H9 (cell line): Measurements from ENCODE around the gene TULP3. TPM values are rescaled to one million over a fixed set of nuclear protein-coding genes. Genes with fewer than 3 reads are reported as not detected.

Experiments
- DNase-seq: peaks from one replicate; pipeline ENCODE4 v3.0.0-alpha.2; 2017
- H2AFZ ChIP-seq: one replicate; pipeline ENCODE4 v1.6.1; 2013; ENCODE audit warnings: mild to moderate bottlenecking, low read length, control low read depth, moderate library complexity
- H2AK5ac ChIP-seq: 2 replicates; pipeline ENCODE4 v1.6.1; 2013; ENCODE audit warnings: low read length, control low read depth, mixed read lengths; ENCODE audit not compliant: insufficient read length
- H2BK120ac ChIP-seq: one replicate; pipeline ENCODE4 v1.6.1; 2013; ENCODE audit warnings: low read depth, mild to moderate bottlenecking, low read length, control low read depth, inconsistent platforms; ENCODE audit not compliant: poor library complexity, severe bottlenecking
- H2BK12ac ChIP-seq: 2 replicates; pipeline ENCODE4 v1.6.1; 2013; ENCODE audit warnings: low read length, control low read depth, mixed read lengths, low read depth; ENCODE audit not compliant: insufficient read length
- H2BK15ac ChIP-seq: 2 replicates; pipeline ENCODE4 v1.6.1; 2013; ENCODE audit warnings: low read depth, low read length, control low read depth
- H2BK20ac ChIP-seq: one replicate; pipeline ENCODE4 v1.6.1; 2013; ENCODE audit warnings: low read depth, mild to moderate bottlenecking, low read length, control low read depth, inconsistent platforms; ENCODE audit not compliant: poor library complexity, severe bottlenecking
- H2BK5ac ChIP-seq: 2 replicates; pipeline ENCODE4 v1.6.1; 2013; ENCODE audit warnings: low read length, control low read depth, mixed read lengths; ENCODE audit not compliant: insufficient read length
- H3K14ac ChIP-seq: 2 replicates; pipeline ENCODE4 v1.6.1; 2013; ENCODE audit warnings: low read length, control low read depth; ENCODE audit not compliant: insufficient read depth
- H3K18ac ChIP-seq: 2 replicates; pipeline ENCODE4 v1.6.1; 2013; ENCODE audit warnings: low read depth, mild to moderate bottlenecking, mixed read lengths, low read length, control low read depth; ENCODE audit not compliant: insufficient read length
- H3K23ac ChIP-seq: 2 replicates; pipeline ENCODE4 v1.6.1; 2013; ENCODE audit warnings: low read length, control low read depth, mixed read lengths, low read depth; ENCODE audit not compliant: insufficient read length
- H3K23me2 ChIP-seq: 2 replicates; pipeline ENCODE4 v1.6.1; 2013; ENCODE audit warnings: low read depth, mild to moderate bottlenecking, mixed read lengths, low read length, control low read depth; ENCODE audit not compliant: insufficient read length, poor library complexity, severe bottlenecking
- H3K27ac ChIP-seq: 2 replicates; pipeline ENCODE4 v1.5.1; 2013; ENCODE audit warnings: low read length, control low read depth, mixed read lengths, low read depth; ENCODE audit not compliant: insufficient read length
- H3K27me3 ChIP-seq: 2 replicates; pipeline ENCODE4 v1.6.1; 2013; ENCODE audit warnings: low read length, control low read depth, inconsistent platforms; ENCODE audit not compliant: insufficient read depth
- H3K4ac ChIP-seq: 2 replicates; pipeline ENCODE4 v1.6.1; 2013; ENCODE audit warnings: low read depth, mild to moderate bottlenecking, control low read depth, inconsistent platforms, low read length, moderate library complexity
- H3K4me1 ChIP-seq: 2 replicates; pipeline ENCODE4 v1.6.1; 2013; ENCODE audit warnings: low read length, control low read depth, inconsistent platforms; ENCODE audit not compliant: insufficient read depth
- H3K4me2 ChIP-seq: 2 replicates; pipeline ENCODE4 v1.6.1; 2013; ENCODE audit warnings: low read length, control low read depth, mixed read lengths; ENCODE audit not compliant: insufficient read length, insufficient read depth
- H3K56ac ChIP-seq: 2 replicates; pipeline ENCODE4 v1.6.1; 2013; ENCODE audit warnings: low read depth, mild to moderate bottlenecking, mixed read lengths, low read length, control low read depth; ENCODE audit not compliant: insufficient read length
- H3K79me1 ChIP-seq: 2 replicates; pipeline ENCODE4 v1.6.1; 2013; ENCODE audit warnings: low read depth, mild to moderate bottlenecking, moderate library complexity, low read length, control low read depth, inconsistent platforms; ENCODE audit not compliant: insufficient read depth, poor library complexity, severe bottlenecking
- H3K79me2 ChIP-seq: 2 replicates; pipeline ENCODE4 v1.6.1; 2013; ENCODE audit warnings: low read length, control low read depth, inconsistent platforms; ENCODE audit not compliant: insufficient read depth
- H3K9ac ChIP-seq: 2 replicates; pipeline ENCODE4 v1.6.1; 2013; ENCODE audit warnings: low read length, control low read depth, mixed read lengths; ENCODE audit not compliant: insufficient read length; ENCODE audit errors: extremely low read depth
- H3K9me3 ChIP-seq: one replicate; pipeline ENCODE4 v1.6.1; 2013; ENCODE audit warnings: low read depth, low read length, inconsistent platforms; ENCODE audit not compliant: control insufficient read depth
- H3T11ph ChIP-seq: one replicate; pipeline ENCODE4 v1.6.1; 2013; ENCODE audit warnings: mild to moderate bottlenecking, low read length, control low read depth, inconsistent platforms
- H4K20me1 ChIP-seq: one replicate; pipeline ENCODE4 v1.6.1; 2013; ENCODE audit not compliant: control insufficient read depth, insufficient read length, insufficient read depth
- H4K5ac ChIP-seq: 2 replicates; pipeline ENCODE4 v1.6.1; 2013; ENCODE audit warnings: low read depth, mild to moderate bottlenecking, mixed read lengths, low read length, control low read depth; ENCODE audit not compliant: insufficient read length
- H4K8ac ChIP-seq: replicated peaks from 2 replicates; pipeline ENCODE4 v1.6.1; 2013; ENCODE audit warnings: low read length, control low read depth, mixed read lengths, low read depth; ENCODE audit not compliant: insufficient read length
- H4K91ac ChIP-seq: 2 replicates; pipeline ENCODE4 v1.6.1; 2013; ENCODE audit warnings: low read depth, mild to moderate bottlenecking, moderate library complexity, mixed read lengths, low read length, control low read depth; ENCODE audit not compliant: insufficient read length
- H3K27ac Mint-ChIP-seq, 3 experiments: 2 replicates in 2 of 3; 3 replicates in 1 of 3; pipeline ENCODE4 v1.8.0; 2020 to 2021; ENCODE audit warnings: mixed read lengths in 3 of 3, mild to moderate bottlenecking in 1 of 3, moderate library complexity in 1 of 3
- H3K27me3 Mint-ChIP-seq: 2 replicates; pipeline ENCODE4 v1.8.0; 2021; ENCODE audit warnings: low read depth, mild to moderate bottlenecking, moderate library complexity, mixed read lengths
- H3K36me3 Mint-ChIP-seq, 3 experiments: 2 replicates in 2 of 3; 3 replicates in 1 of 3; pipeline ENCODE4 v1.8.0; 2020 to 2021; ENCODE audit warnings: low read depth in 3 of 3, mixed read lengths in 3 of 3; ENCODE audit not compliant: insufficient read depth in 1 of 3
- H3K4me1 Mint-ChIP-seq, 2 experiments: 2 replicates each; pipeline ENCODE4 v1.8.0; 2020; ENCODE audit warnings: mixed read lengths in 2 of 2
- H3K4me3 Mint-ChIP-seq, 2 experiments: 2 replicates in 1 of 2; 3 replicates in 1 of 2; pipeline ENCODE4 v1.8.0; 2020 to 2021; ENCODE audit warnings: mild to moderate bottlenecking in 2 of 2, mixed read lengths in 2 of 2, moderate library complexity in 1 of 2
- H3K9me3 Mint-ChIP-seq, 2 experiments: 2 replicates in 1 of 2; 3 replicates in 1 of 2; pipeline ENCODE4 v1.8.0; 2020; ENCODE audit warnings: mild to moderate bottlenecking in 2 of 2, mixed read lengths in 2 of 2, moderate library complexity in 1 of 2
- CTCF ChIP-seq: fragments of 200-600 bp; sonication (generic); conservative IDR thresholded peaks from 3 replicates; pipeline ENCODE4 v1.8.0; 2021; ENCODE audit warnings: antibody characterized with exemption, mild to moderate bottlenecking
- WGBS: extraction: QIAGEN DNeasy Blood & Tissue Kit; methylation state at CpG from one replicate; pipeline ENCODE4 v1.1.7; 2013; ENCODE audit warnings: missing lambda C conversion rate, low lambda C conversion rate, mixed read lengths; ENCODE audit not compliant: insufficient read length; ENCODE audit errors: extremely low coverage; 5-methylcytosine and 5-hydroxymethylcytosine counted together
- total RNA-seq: library from RNA; stranded (reverse); gene quantifications from 2 replicates; pipeline ENCODE4 v1.2.1, GENCODE V29; 2021

Gene TULP3
- total RNA-seq, 1 experiment from 2014 or later = 22.3 TPM

DNA sequence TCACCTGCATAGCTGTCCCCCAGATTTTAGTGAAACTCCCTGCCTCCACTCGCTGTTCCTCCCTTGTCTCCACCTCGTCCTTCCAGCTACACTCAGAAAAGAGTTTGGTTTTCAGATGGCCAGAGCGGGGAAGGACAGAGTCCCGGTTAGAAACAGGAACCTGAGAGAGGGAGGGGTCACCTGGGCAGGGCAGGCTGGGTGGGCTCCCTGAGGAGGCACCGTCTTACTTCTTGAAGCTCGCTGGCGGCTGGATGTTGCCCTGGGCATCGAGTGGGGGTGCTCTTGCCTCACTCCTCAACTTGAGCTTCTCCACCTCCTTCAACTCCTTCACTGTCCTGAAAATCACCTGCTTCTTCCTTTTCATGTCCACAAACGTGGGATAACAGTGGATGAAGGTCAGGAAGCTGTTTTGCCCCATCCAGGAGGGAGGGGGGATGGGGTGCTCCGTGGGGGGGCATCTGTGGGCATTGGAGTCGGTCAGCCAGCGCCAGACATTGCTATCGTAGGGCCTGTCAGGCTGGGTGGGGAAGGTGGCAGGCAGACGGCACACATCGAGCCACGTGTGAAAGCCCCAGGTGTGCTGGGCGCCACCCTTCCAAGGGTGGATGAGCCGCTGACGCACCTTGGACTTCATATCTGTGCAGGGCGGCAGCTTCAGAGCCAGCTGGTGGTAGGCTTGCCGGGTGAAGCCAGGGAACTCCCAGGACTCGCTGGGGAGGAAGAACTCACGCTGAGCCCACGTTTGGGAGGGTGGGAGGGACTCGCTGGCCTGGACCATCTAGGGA lies 35.8 kb upstream of the TULP3 start:
- no CpG with 5 or more reads among the region's 25 CpGs for WGBS
- Histone ChIP-seq H3K4me1 (no peaks in the 10 kb centered on the region), H3K79me2 (no peaks in the 10 kb centered on the region), H3T11ph (no peak overlapping the region), H3K4me2 (no peak overlapping the region), H3K18ac (no peak overlapping the region), H3K27me3 (no peaks in the 10 kb centered on the region), H3K56ac (no peak overlapping the region), H2AK5ac (no peak overlapping the region), H3K27ac (no peak overlapping the region), H2BK5ac (no peak overlapping the region), H2AFZ (no peak overlapping the region), H3K14ac (no peak overlapping the region), H4K5ac (no peak overlapping the region), H3K4ac (no peak overlapping the region), H2BK20ac (no peak overlapping the region), H3K23me2 (no peaks in the 10 kb centered on the region), H3K9ac (no peak overlapping the region), H4K20me1 (no peaks in the 10 kb centered on the region), H4K8ac (no peak overlapping the region), H2BK15ac (no peak overlapping the region), H4K91ac (no peak overlapping the region), H2BK120ac (no peak overlapping the region), H2BK12ac (no peak overlapping the region), H3K9me3 (no peaks in the 10 kb centered on the region), H3K79me1 (no peaks in the 10 kb centered on the region), H3K23ac (no peak overlapping the region)
- Mint-ChIP-seq H3K27ac (no peak overlapping the region), H3K9me3 (no peaks in the 10 kb centered on the region), H3K4me3 (no peak overlapping the region), H3K4me1 (peaks cover 14 to 42% of the 10 kb centered on the region in 2 experiments), H3K27me3 (peaks cover 4% of the 10 kb centered on the region), H3K36me3 (peaks cover 15 to 17% (median 16%) of the 10 kb centered on the region in 3 experiments)
- DNase-seq = no peak
- TF ChIP-seq CTCF = no peak
